ENCODE results near the gene MACF1. TPM values are rescaled to one million over a fixed set of nuclear protein-coding genes. Genes with fewer than 3 reads are reported as not detected.

MACF1 gene
- total and polyA plus RNA-seq, 2 of the 13 experiments (the other 11 are each of a cell fraction or from before 2014, with no cell fraction given), result 36.7 to 65.4 TPM

DNA sequence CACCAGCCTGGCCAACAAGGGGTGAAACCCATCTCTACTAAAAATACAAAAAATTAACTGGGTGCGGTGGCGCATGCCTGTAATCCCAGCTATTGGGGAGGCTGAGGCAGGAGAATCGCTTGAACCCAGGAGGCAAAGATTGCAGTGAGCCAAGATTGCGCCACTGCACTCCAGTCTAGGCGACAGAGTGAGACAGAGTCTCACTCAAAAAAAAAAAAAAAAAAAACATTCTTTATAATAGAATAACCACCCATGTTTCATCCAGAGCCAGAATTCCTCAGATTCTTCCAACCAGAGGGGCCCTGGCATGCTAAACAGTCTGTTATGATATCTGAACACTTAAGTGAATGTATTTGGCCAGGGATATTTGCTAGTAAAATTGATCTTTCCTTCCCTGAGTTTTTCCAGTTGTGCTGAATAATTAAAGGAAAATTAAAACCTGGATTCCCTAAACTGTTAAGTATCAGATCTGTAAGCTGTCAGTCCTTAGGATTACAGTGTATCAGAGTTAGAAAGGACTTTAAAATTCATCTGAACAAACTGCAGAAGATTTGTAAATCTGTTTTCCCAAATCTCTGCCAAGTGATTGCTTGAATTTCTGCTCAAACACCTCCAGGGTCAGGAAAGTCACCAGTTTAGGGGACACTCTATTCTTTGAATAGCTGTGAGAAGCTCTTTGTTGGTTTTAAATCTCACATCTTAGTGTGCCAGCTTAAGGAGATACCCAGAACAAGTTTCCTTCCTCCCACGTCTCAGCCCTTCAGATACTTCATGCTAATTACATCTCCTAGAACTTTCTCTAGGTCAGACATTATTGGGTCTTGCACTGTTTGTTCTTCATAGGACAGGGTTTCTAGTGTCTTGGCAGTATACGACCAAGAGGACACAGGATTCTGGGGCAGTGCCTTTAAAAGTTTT is 202.3 kb downstream of the MACF1 start:
- peaks cover 23% of the 10 kb centered on the region for H3K79me2 ChIP-seq (ENCODE audit: insufficient read depth, low read length)
- peak overlapping the region; percentile 97 for H3K27ac ChIP-seq (ENCODE audit: extremely low read length, insufficient read depth, low read length)
- peak overlapping the region; percentile 82 for H3K4me2 ChIP-seq (ENCODE audit: low read depth, low read length)
- in situ Hi-C loops (cut with HindIII; ENCODE audit: extremely low pct_ligation_motif_present, low pct_unique_long_range_greater_than_20kb), result no loop called here
- H4K20me1 ChIP-seq (ENCODE audit: insufficient read depth, low read length), result peaks cover 18% of the 10 kb centered on the region
- H3K9ac ChIP-seq (ENCODE audit: insufficient read depth, low read depth, low read length), result peak overlapping the region; percentile 98
- H3K4me1 ChIP-seq (ENCODE audit: insufficient read depth, low read length), result peaks cover 58% of the 10 kb centered on the region
- H3K4me3 ChIP-seq (replicated peaks in 1 of 3; ENCODE audit: insufficient read depth in 1 of 3, low read depth in 2 of 3, low read length in 3 of 3), result peak overlapping the region in 1 of 3 experiments; percentile 88; a peak in 1 of 6 replicates
- FAIRE-seq (no peak), DNase-seq (ENCODE audit: low spot score) (peak; percentile 21), ATAC-seq (no peak)
- no peak for TF ChIP-seq ZNF296 (CRISPR knock-in tag; conservative IDR thresholded peaks at IDR 0.05)
- 0 out of 2 replicates have a peak, but pooled peaks have one; percentile 23 for TF ChIP-seq CEBPG (CRISPR knock-in tag; IDR thresholded peaks at IDR 0.05)
- peaks cover 0 to 1% of the 10 kb centered on the region in 2 experiments; a peak in 1 of 5 replicates for H3K36me3 ChIP-seq (replicated peaks in 1 of 2; ENCODE audit: control insufficient read depth in 1 of 2, insufficient read depth in 2 of 2, low read length in 2 of 2)
- no peak overlapping the region for H2AFZ ChIP-seq (ENCODE audit: low read length)
- H3K9me3 ChIP-seq (ENCODE audit: low read length), result no peaks in the 10 kb centered on the region
- POLR2A ChIA-PET, result interaction anchor here (1.0 to 5.1 kb wide), 6 partner anchors 8 to 29 kb away, joined by 3 to 41 read pairs (median 9); no protein-coding TSS in a partner anchor
- intact Hi-C loops (cut with micrococcal nuclease; ENCODE audit: unreplicated experiment), result loop anchor here (2.0 kb wide), 1 partner anchor 14 kb away; no protein-coding TSS in a partner anchor
- WGBS (ENCODE audit: low lambda C conversion rate), result 67% methylated on average over 7 of the region's 7 CpGs
- CTCF ChIA-PET (ENCODE audit: low intra/inter-chr PET ratio, low total read pairs), result no interaction called here
- no peaks in the 10 kb centered on the region; a peak in 1 of 5 replicates for H3K27me3 ChIP-seq (ENCODE audit: control insufficient read depth in 1 of 2, insufficient read depth in 2 of 2, low read length in 2 of 2)
- no TSS peak for BruUV-seq (replicated peaks)

- in situ Hi-C loops (cut with HindIII; ENCODE audit: extremely low pct_ligation_motif_present, low pct_unique_long_range_greater_than_20kb), result no loop called here
- H2AFZ ChIP-seq (ENCODE audit: low read length), result no peak overlapping the region
- no peaks in the 10 kb centered on the region; a peak in 1 of 5 replicates for H3K27me3 ChIP-seq (ENCODE audit: control insufficient read depth in 1 of 2, insufficient read depth in 2 of 2, low read length in 2 of 2)
- peak overlapping the region; percentile 98 for H3K9ac ChIP-seq (ENCODE audit: insufficient read depth, low read depth, low read length)
- DNase-seq (ENCODE audit: low spot score) (no peak), FAIRE-seq (no peak), ATAC-seq (no peak)
- ChIA-PET POLR2A (interaction anchor here (1.0 to 5.1 kb wide), 7 partner anchors 9 to 249 kb away, joined by 3 to 41 read pairs (median 9); no protein-coding TSS in a partner anchor), CTCF (ENCODE audit: low intra/inter-chr PET ratio, low total read pairs) (no interaction called here)
- H3K79me2 ChIP-seq (ENCODE audit: insufficient read depth, low read length), result peaks cover 30% of the 10 kb centered on the region
- BruUV-seq (replicated peaks), result no TSS peak
- H4K20me1 ChIP-seq (ENCODE audit: insufficient read depth, low read length), result peaks cover 25% of the 10 kb centered on the region
- peak overlapping the region; percentile 97 for H3K27ac ChIP-seq (ENCODE audit: extremely low read length, insufficient read depth, low read length)
- H3K4me3 ChIP-seq (replicated peaks in 1 of 3; ENCODE audit: insufficient read depth in 1 of 3, low read depth in 2 of 3, low read length in 3 of 3), result peak overlapping the region; percentile 63 to 89 (median 88); a peak in 5 of 6 replicates
- peak overlapping the region; percentile 82 for H3K4me2 ChIP-seq (ENCODE audit: low read depth, low read length)
- WGBS (ENCODE audit: low lambda C conversion rate), result 2% methylated on average over 6 of the region's 6 CpGs
- no peaks in the 10 kb centered on the region for H3K9me3 ChIP-seq (ENCODE audit: low read length)
- peaks cover 0 to 2% of the 10 kb centered on the region in 2 experiments; a peak in 1 of 5 replicates for H3K36me3 ChIP-seq (replicated peaks in 1 of 2; ENCODE audit: control insufficient read depth in 1 of 2, insufficient read depth in 2 of 2, low read length in 2 of 2)
- intact Hi-C loops (cut with micrococcal nuclease; ENCODE audit: unreplicated experiment), result loop anchor here (2.0 kb wide), 1 partner anchor 15 kb away; no protein-coding TSS in a partner anchor
- peaks cover 65% of the 10 kb centered on the region for H3K4me1 ChIP-seq (ENCODE audit: insufficient read depth, low read length)
- no peak for TF ChIP-seq BRF2 (CRISPR knock-in tag; IDR thresholded peaks at IDR 0.05)
- TF ChIP-seq TAF15 (IDR thresholded peaks at IDR 0.05; ENCODE audit: low read depth, low read length, poor library complexity, severe bottlenecking), result no peak
- TF ChIP-seq, protein P1, sequence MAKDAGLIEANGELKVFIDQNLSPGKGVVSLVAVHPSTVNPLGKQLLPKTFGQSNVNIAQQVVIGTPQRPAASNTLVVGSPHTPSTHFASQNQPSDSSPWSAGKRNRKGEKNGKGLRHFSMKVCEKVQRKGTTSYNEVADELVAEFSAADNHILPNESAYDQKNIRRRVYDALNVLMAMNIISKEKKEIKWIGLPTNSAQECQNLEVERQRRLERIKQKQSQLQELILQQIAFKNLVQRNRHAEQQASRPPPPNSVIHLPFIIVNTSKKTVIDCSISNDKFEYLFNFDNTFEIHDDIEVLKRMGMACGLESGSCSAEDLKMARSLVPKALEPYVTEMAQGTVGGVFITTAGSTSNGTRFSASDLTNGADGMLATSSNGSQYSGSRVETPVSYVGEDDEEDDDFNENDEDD (CRISPR knock-in tag; IDR thresholded peaks at IDR 0.05; ENCODE audit: borderline replicate concordance), result no peak
- no peak for TF ChIP-seq NR2C2 (CRISPR knock-in tag; IDR thresholded peaks at IDR 0.05; ENCODE audit: borderline replicate concordance)
- TF ChIP-seq ZMYM4 (CRISPR knock-in tag; IDR thresholded peaks at IDR 0.05), result no peak
- TF ChIP-seq SAFB2 (CRISPR knock-in tag; IDR thresholded peaks at IDR 0.05; ENCODE audit: borderline replicate concordance, low read depth), result no peak
- TF ChIP-seq BCL3 (CRISPR knock-in tag; IDR thresholded peaks at IDR 0.05), result no peak
- TF ChIP-seq MLLT10 (CRISPR knock-in tag; IDR thresholded peaks at IDR 0.05), result no peak
- TF ChIP-seq, protein P2, sequence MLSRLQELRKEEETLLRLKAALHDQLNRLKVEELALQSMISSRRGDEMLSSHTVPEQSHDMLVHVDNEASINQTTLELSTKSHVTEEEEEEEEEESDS (CRISPR knock-in tag; IDR thresholded peaks at IDR 0.05; ENCODE audit: borderline replicate concordance), result no peak
- no peak for TF ChIP-seq ZNF879 (CRISPR knock-in tag; IDR thresholded peaks at IDR 0.05)
- TF ChIP-seq ZNF256 (CRISPR knock-in tag; conservative IDR thresholded peaks at IDR 0.05), result no peak
Measured at GRCh38 chr1:39407510-39407895, 203.0 kb downstream of the MACF1 start.

Measured in HepG2 (cell line).